H1 (cell line): Measurements from ENCODE around the gene PRKCH. TPM values are rescaled to one million over a fixed set of nuclear protein-coding genes. Genes with fewer than 3 reads are reported as not detected.

Experiments
- BCL11A ChIP-seq, 2 experiments: IDR thresholded peaks; one replicate each; pipeline ENCODE4 v1.6.1; 2011; ENCODE audit warnings: low read depth in 2 of 2, low read length in 2 of 2, mild to moderate bottlenecking in 2 of 2
- CTBP2 ChIP-seq: IDR thresholded peaks from 2 replicates; pipeline ENCODE4 v1.7.0; 2011; ENCODE audit warnings: borderline replicate concordance, mild to moderate bottlenecking, moderate library complexity, mixed read lengths, low read length; ENCODE audit not compliant: insufficient read depth, insufficient read length
- PHF8 ChIP-seq: fragments of 200-600 bp; sonication (generic); conservative IDR thresholded peaks from 2 replicates; pipeline ENCODE4 v1.7.1; 2012; ENCODE audit warnings: low read depth, mild to moderate bottlenecking, inconsistent platforms, low read length, moderate library complexity
- TCF12 ChIP-seq: IDR thresholded peaks from 2 replicates; pipeline ENCODE4 v1.6.1; 2011; ENCODE audit warnings: low read depth, mild to moderate bottlenecking, low read length
- polyA plus RNA-seq, 7 experiments: library from polyadenylated mRNA; depleted of rRNA in 3 of 7; stranded (reverse) in 5 of 7; unstranded in 2 of 7; fragments of >200 nt in 5 of 7; fragments of 200-250 nt in 2 of 7; gene quantifications; 1 replicate in 5 of 7; 2 replicates in 1 of 7; 4 replicates in 1 of 7; pipeline versions ENCODE4 v1.2.1 to v1.2.3, GENCODE V29; 2011 to 2013; ENCODE audit warnings: missing spikeins in 2 of 7, mixed read lengths in 2 of 7
- total RNA-seq: library from RNA; stranded (reverse); fragmentation: NEBNext Ultra II Directional; extraction: Animal tissue kit (Norgen Biotek cat#: 25700); gene quantifications from 2 replicates; pipeline ENCODE4 v1.2.1, GENCODE V29; 2021

Gene PRKCH
- total and polyA plus RNA-seq, 2 of the 8 experiments (the other 6 are each of a cell fraction or from before 2014, with no cell fraction given): 6.4 to 7.0 TPM

DNA sequence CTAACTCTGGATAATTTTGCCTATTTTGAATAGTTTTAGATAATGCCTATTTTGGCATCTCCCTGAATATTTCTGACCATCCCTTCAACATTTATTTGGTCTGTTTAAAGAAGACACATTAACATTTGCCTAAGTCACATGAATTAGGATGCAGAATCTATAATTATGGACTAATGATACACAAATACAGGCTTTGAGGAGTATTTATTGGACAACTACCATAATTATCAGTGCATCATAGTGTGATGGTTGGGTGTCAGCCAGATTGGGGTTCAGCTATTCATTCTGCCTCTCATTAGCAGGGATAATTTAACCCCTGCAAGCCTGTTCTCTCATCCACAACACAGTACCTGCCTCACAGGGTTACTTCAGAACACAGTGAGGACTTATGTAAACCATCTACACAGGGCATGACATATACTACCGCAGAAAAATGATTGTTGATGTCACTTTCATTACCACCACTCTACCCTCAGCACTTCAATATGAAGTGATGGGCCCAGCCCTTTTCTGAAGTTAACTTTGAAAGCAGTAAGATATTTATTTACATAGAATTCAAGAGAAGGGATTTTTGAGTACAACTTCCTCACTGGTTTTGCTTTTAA, 14.4 kb downstream of the PRKCH start (continued):
- no peak for TF ChIP-seq TCF12
- no peak for TF ChIP-seq PHF8
- no peak for TF ChIP-seq CTBP2
- TF ChIP-seq BCL11A (IDR thresholded peaks at IDR 0.05; ENCODE audit: low read depth in 2 of 2, low read length in 2 of 2): no peak
